Ishikawa (cell line): ENCODE measurements around the gene TRPM3.

Experiments
- CEBPB ChIP-seq: IDR thresholded peaks from 2 replicates; pipeline ENCODE4 v1.6.1; 2012
- CREB1 ChIP-seq: IDR thresholded peaks from 2 replicates; pipeline ENCODE4 v1.6.1; 2012; ENCODE audit warnings: low read depth
- EGR1 ChIP-seq: IDR thresholded peaks from 2 replicates; pipeline ENCODE4 v1.6.1; 2012
- EP300 ChIP-seq: IDR thresholded peaks from 2 replicates; pipeline ENCODE4 v1.6.1; 2012; ENCODE audit warnings: borderline replicate concordance
- FOXM1 ChIP-seq: IDR thresholded peaks from 2 replicates; pipeline ENCODE4 v1.6.1; 2012; ENCODE audit warnings: low read depth, borderline replicate concordance
- MAX ChIP-seq: IDR thresholded peaks from 2 replicates; pipeline ENCODE4 v1.6.1; 2012
- REST ChIP-seq: IDR thresholded peaks from 2 replicates; pipeline ENCODE4 v1.6.1; 2012; ENCODE audit warnings: low read depth, mild to moderate bottlenecking
- TEAD4 ChIP-seq: IDR thresholded peaks from 2 replicates; pipeline ENCODE4 v1.6.1; 2012
- YY1 ChIP-seq: IDR thresholded peaks from 2 replicates; pipeline ENCODE4 v1.6.1; 2012; ENCODE audit warnings: low read depth

- TF ChIP-seq CREB1 (no peak), REST (no peak), CEBPB (no peak), YY1 (no peak), TEAD4 (no peak), MAX (no peak), FOXM1 (no peak), EP300 (no peak), EGR1 (no peak)
These were observed 568.9 kb downstream of the TRPM3 start for GRCh38 chr9:70552561-70552960.
